ENCODE data around the gene HSPA2.

DNA sequence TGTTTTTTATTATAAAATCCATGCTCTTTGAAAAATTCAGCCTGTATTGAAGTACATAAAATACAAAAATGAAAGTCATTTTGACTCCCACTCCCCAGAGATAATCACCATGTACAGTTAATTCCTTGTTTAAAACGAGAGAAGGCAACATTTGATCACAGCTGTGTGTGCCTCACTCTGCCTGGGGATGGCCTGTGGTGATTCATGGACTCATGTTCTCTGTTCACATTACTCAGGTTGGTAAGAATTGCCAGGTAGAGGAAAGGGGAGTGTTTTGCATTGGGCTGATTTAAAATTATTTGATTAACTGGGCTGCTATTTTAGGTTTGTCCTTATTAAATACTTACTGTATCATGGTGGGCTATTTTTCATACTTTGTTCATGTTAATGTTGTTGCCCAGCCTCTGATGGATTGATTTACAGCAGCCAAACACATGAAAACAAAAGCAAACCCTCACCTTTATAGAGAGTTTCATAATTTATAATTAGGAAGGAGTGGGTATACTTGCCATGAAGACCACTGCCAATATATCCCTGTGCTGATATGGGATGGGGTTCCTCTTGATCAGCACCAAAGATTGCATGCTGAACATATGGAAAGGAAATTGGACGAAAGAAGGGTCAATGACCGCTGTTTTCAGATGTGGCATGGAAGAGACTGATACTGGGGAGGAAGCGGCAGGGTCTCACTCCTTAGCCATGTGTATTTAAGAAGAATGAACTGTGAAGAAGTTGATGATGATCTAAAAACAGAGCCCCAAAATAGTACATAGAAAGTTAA, 33.0 kb upstream of the HSPA2 start:
- TF ChIP-seq, protein P1, sequence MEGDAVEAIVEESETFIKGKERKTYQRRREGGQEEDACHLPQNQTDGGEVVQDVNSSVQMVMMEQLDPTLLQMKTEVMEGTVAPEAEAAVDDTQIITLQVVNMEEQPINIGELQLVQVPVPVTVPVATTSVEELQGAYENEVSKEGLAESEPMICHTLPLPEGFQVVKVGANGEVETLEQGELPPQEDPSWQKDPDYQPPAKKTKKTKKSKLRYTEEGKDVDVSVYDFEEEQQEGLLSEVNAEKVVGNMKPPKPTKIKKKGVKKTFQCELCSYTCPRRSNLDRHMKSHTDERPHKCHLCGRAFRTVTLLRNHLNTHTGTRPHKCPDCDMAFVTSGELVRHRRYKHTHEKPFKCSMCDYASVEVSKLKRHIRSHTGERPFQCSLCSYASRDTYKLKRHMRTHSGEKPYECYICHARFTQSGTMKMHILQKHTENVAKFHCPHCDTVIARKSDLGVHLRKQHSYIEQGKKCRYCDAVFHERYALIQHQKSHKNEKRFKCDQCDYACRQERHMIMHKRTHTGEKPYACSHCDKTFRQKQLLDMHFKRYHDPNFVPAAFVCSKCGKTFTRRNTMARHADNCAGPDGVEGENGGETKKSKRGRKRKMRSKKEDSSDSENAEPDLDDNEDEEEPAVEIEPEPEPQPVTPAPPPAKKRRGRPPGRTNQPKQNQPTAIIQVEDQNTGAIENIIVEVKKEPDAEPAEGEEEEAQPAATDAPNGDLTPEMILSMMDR (optimal IDR thresholded peaks at IDR 0.05 in 1 of 3, IDR thresholded peaks at IDR 0.05 in 1 of 3, conservative IDR thresholded peaks at IDR 0.05 in 1 of 3; ENCODE audit: extremely low read depth in 1 of 3, insufficient read depth in 2 of 3, low read length in 3 of 3) = peak in 1 of 3 experiments; percentile 14
- no peak for TF ChIP-seq EZH2 (IDR thresholded peaks at IDR 0.05; ENCODE audit: low read length)
